Stimulated activated CD4-positive, alpha-beta T cell treated with anti-CD3 and anti-CD28 coated beads, Interleukin-12 subunit alpha, Interleukin-12 subunit beta, amount 100 ng/mL, for 48 hours (primary cell): Measurements from ENCODE around the gene CHP2.
"Not testable (repeated sequence)": the region's sequence is repeated elsewhere in the genome, so short reads cannot be mapped to it uniquely, and the experiment has no call there.

Source experiments
- DNase-seq, 3 donors: peaks; one replicate each; pipeline ENCODE4 v3.0.0-alpha.2; 2020; ENCODE audit warnings: low read depth in 2 of 3, low spot score in 1 of 3

The CHP2 gene

DNA sequence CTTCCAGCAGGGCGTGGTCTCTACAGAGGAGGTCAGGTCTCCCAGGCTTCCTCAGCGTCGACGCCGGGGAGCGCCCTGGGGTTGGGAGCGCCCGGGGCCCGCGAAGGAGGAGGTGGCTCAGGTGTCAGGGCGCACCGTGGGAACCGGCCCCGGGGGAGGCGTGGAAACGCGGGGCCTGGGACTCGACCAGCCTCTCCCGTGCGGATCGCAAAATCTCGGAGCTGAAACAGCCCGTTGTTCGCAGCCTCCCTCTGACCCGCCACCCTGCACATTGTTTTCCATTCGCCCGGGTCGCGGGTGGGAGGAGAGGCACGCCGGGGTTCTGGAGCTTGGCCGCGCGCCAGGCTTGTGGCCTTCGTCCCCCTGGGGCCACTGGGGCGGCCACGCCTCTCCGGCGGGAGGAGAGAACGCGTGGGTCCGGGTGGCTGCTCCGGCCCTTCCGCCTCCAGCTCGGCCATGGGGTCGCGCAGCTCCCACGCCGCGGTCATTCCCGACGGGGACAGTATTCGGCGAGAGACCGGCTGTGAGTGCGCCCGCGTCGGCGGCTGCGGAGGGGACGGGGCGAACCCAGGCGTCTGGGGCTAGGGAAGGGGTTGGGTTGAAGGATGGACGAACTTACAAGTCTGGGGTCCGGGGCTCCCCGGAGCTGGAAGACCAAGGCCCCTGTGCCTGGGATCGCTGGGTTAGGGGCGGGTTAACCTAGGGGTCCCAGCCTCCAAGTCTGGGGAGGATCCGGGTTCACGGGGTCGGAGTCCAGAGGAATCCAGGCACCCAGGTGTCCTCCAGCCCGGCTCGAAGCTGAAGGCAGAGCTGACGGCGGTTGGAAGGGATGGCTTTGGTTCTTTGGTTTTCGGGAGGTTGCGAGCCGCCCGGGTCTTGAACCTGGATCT is at the start of gene CHP2:
Gene CHP2, plus strand, starts transcription at position 433 of the 890 bp plus-strand sequence. Its CDS starts 24 bp downstream, at position 457.
- no peak for DNase-seq

- no peak for DNase-seq
Observed at GRCh38 chr16:23705517-23705902, 49.3 kb upstream of the CHP2 start.

- no peak for DNase-seq
Observed at GRCh38 chr16:23706439-23706838, 48.4 kb upstream of the CHP2 start.

- DNase-seq: no peak
Observed at GRCh38 chr16:23709536-23709935, 45.3 kb upstream of the CHP2 start.

GRCh38 chr16:23710008-23710407 is 44.8 kb upstream of the CHP2 start:
- no peak for DNase-seq

GRCh38 chr16:23710504-23710903 is 44.3 kb upstream of the CHP2 start:
- no peak for DNase-seq

GRCh38 chr16:23711785-23712184 is 43.0 kb upstream of the CHP2 start:
- DNase-seq: no peak

GRCh38 chr16:23712976-23713375 is 41.9 kb upstream of the CHP2 start, which contains the start of gene ERN2:
TSS of gene ERN2 (minus strand) at chr16:23713222. CDS start at chr16:23713187, 35 bp downstream.
- DNase-seq: no peak

DNA sequence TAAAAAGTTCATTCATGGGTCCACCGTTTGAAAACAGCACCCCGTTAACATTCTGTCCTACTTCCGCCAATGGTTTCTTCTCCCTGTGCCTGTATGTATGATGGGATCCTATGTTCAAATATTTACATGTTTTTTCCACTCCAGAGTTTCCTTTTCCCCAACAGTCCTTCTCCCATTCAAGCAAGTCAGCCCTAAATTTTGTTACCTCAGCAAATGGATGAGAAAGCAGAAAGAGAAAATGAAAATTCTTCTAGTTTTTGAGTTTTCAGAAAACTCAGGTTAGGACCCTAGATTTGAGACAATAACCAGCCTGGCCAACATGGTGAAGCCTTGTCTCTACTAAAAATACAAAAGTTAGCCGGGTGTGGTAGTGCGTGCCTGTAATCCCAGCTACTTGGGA is 38.3 kb upstream of the CHP2 start:
- DNase-seq: no peak

DNA sequence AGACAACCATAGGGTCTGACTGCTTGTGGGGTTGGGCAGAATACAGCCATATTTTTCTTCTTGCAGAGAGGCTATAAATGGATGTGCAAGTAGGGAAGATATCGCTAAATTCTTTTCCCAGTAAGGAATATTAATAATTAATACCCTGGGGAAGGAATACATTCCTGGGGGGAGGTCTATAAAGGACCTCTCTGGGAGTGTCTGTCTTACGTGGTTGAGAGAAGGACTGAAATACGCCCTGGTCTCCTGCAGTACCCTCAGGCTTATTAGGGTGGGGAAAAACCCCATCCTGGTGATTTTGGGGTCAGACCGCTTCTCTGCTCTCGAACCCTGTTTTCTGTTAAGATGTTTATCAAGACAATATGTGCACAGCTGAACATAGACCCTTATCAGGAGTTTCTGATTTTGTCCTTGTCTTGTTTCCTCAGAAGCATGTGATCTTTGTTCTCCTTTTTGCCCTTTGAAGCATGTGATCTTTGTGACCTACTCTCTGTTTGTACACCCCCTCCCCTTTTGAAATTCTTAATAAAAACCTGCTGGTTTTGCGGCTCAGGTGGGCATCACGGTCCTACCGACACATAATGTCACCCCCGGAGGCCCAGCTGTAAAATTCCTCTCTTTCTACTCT is 32.1 kb upstream of the CHP2 start:
- not testable (repeated sequence) for DNase-seq

DNA sequence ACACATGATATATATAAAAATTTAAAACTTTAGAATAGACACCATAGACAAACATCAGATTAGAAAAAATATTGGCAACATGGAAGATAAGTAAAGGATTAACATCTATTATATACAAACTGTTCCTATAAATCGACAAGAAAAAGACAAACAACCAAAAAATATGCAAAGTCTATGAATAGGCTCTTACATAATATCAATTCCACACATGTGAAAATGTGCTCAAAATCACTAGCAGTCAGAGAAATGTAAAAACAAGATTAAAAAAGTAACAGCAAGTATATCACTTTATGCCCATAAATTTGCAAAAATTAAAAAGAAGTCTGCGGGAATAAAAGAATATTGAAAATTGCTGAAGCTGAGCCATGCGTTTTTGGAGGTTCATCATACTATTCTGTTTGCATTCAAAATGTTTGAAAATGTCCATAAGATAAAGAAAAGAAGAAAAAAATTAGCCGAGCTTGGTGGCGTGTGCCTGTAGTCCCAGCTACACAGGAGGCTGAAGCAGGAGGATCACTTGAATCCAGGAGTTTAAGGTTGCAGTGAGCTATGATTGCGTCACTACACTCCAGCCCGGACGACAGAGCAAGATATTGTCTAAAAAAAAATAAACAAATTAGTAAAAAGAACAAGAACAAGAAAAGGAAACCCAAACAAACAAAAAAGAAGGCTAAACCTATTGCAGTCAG is 30.6 kb upstream of the CHP2 start:
- DNase-seq: no peak

- DNase-seq: no peak
Observed at GRCh38 chr16:23724785-23725131, 30.1 kb upstream of the CHP2 start.

- DNase-seq: no peak
Observed at GRCh38 chr16:23726710-23727109, 28.1 kb upstream of the CHP2 start.

DNA sequence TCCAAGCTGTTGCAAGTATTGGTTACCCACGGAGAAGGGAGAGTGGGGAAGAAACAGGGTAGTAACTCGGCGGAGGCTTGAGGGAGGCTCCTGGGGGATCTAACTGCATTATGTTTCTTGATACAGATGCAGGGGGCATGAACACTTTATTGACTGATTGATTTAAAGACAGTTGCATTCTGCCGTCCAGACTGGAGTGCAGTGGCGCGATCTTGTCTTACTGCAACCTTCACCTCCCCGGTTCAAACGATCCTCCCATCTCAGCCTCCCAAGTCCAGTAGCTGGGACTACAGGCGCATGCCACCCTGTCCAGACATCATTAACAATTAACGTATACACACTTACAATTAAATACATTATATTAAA is 26.7 kb upstream of the CHP2 start:
- no peak for DNase-seq

DNA sequence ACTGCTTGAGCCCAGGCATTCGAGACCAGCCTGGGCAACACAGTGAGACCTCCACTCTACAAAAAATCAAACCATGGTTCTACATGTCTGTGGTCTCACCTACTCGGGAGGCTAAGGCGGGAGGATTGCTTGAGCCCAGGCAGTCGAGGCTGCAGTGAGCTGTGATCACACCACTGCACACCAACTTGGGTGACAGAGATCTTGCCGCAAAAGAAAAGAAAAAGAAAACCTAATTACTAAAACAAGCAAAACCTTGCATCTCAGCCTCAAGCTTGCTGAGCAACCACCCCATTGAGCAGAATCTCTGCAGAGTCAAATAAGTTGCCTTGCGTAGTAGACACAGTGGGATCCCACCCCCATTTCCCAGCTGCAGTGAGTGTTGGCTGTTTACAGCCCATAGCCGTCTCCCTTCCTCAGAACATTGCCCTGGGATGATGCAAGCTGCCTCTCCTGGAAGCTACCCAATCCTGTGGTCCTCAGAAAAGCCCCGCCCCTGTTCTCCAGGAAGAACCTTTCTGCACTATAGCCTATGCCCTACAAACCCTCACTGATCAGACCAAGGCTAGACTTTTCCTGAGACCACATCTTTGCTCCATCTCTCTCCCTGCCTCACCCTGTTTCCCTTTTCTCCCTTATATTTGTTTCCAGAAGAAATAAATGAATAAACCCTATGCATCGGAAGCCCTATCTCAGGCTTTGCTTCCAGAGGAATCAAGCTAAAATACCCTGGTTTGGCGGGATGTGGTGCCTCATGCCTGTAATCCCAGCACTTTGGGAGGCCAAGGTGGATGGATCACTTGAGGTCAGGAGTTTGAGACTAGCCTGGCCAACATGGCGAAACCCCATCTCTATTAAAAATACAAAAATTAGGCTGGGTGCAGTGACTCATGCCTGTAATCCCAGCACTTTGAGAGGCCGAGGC is 25.1 kb upstream of the CHP2 start:
- no peak for DNase-seq

DNA sequence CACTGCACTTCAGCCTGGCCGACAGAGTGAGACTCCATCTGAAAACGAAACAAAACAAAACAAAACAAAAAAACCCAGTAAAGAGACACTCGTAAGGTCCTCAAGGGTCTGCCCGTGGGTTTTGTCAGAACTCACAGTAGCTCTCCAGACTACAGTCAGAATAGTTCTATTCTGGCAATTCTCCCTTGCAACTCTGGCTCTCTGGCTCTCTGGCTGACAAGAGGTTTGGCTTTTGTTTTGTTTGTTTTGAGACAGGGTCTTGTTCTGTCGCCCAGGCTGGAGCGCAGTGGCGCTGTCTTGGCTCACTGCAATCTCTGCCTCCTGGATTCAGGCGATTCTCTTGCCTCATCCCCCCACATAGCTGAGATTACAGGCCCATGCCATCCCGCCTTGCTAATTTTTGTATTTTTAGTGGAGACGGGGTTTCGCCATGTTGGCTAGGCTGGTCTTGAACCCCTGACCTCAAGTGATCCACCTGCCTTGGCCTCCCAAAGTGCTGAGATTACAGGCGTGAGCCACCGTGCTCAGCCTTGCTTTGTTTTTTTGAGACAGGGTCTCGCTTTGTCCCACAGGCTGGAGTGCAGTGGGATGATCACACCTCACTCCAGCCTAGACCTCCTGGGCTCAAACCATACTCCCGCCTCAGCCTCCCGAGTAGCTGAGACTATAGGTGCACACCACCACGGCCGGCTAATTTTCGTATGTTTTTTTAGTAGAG is 20.5 kb upstream of the CHP2 start:
- no peak for DNase-seq

- not testable (repeated sequence) for DNase-seq
Observed at GRCh38 chr16:23737423-23738028, 17.3 kb upstream of the CHP2 start.

- no peak for DNase-seq
Observed at GRCh38 chr16:23739516-23739915, 15.3 kb upstream of the CHP2 start.

DNA sequence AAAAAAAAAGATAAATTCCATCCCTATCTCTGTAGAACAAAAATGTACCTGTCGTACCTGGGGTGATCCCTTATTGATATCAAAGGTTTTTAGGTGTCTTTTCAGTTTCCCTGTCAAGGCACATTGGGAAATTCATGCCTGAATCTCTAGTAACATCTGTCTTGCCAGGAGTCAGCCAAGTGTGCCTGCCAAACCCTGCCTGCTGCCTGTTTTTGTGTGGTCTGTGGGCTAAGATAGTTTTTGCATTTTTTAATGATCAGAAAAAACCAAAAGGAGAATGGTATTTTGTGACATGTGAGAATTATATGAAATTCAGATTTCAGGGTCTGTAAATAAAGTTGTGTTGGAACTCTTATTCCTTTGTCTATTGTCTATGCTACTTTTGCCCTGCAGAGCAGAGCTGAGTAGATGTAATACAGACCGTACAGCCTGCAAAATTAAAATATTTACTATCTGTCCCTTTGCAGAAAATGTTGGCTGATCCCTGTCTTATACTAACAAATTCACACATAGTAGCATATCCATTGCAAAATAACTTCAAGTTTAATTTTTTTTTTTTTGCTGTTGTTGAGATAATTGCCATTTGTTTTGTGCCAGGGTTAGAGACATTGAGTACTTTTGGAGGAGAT is 13.0 kb upstream of the CHP2 start:
- DNase-seq: no peak
